Stimulated activated CD4-positive, alpha-beta T cell treated with anti-CD3 and anti-CD28 coated beads, Interleukin-15, amount 100 ng/mL, for 1 hour (primary cell): ENCODE measurements around the gene ESRRA.

Experiments
- DNase-seq, 2 donors: peaks; one replicate each; pipeline ENCODE4 v3.0.0-alpha.2; 2020; ENCODE audit warnings: low read depth in 1 of 2, low spot score in 1 of 2

ESRRA gene

GRCh38 chr11:64348383-64349024 is 43.2 kb downstream of the ESRRA start:
- DNase-seq: no peak

- DNase-seq: no peak
Measured at GRCh38 chr11:64349025-64349387, 43.7 kb downstream of the ESRRA start.

GRCh38 chr11:64349404-64349803 is 44.1 kb downstream of the ESRRA start:
- no peak for DNase-seq

DNA sequence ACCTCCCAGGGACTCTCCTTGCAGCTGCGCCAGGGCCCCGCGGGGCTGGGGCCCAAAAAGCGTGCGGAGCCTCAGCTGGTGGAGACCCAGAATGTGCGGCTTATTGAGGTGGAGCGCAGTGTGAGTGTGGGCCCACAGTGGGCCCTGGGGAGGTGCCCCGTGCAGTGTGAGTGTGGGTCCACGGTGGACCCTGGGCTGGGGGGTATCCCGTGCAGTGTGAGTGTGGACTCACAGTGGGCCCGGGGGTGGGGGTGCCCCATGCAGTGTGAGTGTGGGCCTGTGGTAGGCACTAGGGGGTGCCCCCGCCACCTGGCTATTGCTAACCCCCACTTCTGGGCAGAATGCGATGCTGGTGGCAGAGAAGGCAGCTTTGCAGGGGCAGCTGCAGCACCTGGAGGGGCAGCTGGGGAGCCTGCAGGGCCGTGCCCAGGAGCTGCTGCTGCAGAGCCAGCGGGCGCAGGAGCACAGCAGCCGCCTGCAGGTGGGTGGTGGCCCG is 45.9 kb downstream of the ESRRA start:
- no peak for DNase-seq

DNA sequence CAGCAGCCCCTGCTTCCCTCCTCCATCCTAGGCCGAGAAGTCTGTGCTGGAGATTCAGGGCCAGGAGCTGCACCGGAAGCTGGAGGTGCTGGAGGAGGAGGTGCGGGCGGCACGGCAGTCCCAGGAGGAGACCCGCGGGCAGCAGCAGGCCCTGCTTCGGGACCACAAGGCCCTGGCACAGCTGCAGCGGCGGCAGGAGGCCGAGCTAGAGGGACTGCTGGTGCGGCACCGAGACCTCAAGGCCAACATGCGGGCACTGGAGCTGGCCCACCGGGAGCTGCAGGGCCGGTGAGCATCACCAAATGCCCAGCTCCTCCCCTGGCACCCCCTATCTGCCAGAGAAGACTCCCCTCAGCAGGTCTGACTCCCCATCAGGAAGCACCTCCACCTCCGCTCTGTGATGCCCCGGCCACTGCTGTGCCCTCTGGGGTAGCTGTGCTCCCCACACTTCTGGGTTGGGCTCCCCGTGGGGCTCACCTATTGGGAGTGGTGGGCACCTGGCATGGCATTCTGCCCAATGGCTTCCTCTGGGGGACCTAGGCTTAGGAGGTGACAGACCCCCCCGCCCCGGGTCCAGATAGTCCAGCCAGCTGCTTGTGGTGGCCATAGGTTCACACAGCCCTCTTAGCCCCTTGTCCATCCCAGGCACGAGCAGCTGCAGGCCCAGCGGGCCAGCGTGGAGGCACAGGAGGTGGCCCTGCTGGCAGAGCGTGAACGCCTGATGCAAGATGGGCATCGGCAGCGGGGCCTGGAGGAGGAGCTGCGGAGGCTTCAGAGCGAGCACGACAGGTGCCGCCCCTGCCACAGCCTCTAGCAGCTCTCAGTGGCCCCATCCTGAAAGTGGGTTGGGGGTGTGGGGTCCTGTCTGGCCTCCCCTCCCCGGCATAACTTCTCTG is 47.0 kb downstream of the ESRRA start:
- DNase-seq: no peak

DNA sequence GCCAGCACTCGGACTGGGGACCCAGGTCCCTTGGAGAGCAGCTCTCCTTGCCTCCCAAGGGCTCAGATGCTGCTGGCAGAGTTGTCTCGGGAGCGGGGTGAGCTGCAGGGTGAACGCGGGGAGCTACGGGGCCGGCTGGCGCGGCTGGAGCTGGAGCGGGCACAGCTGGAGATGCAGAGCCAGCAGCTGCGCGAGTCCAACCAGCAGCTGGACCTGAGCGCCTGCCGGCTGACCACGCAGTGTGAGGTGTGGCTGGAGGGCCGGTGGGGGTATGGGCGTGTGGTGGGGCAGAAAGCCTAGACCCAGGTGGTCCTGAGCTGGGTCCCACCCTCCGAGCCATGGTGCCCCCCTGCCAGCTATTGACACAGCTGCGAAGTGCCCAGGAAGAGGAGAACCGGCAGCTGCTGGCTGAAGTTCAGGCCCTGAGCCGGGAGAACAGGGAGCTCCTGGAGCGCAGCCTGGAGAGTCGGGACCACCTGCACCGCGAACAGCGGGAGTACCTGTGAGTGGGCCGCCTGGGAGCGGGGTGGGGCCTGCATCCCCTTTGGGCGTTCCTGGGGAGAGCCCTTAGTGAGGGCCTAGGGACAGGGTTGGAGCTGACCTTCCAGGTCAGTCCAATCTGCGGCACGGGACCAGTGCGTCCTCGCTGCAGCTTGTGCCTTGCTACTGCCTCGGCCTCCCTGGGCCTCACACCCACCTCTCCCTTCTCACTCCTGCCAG is 47.8 kb downstream of the ESRRA start:
- DNase-seq: no peak

GRCh38 chr11:64353715-64354506 is 48.6 kb downstream of the ESRRA start:
- no peak for DNase-seq

- DNase-seq: no peak
Measured at GRCh38 chr11:64355078-64355940, 50.0 kb downstream of the ESRRA start.

- DNase-seq: no peak
Measured at GRCh38 chr11:64356498-64357411, 51.4 kb downstream of the ESRRA start.

- no peak for DNase-seq
Measured at GRCh38 chr11:64357446-64357845, 52.1 kb downstream of the ESRRA start.

- no peak for DNase-seq
Measured at GRCh38 chr11:64357904-64358535, 52.7 kb downstream of the ESRRA start.

GRCh38 chr11:64358536-64358906 is 53.2 kb downstream of the ESRRA start:
- DNase-seq: no peak

GRCh38 chr11:64358907-64359711 is 53.8 kb downstream of the ESRRA start, which contains the start of gene RPS6KA4:
TSS of gene RPS6KA4 (plus strand) at chr11:64359162. CDS start at chr11:64359236, 74 bp downstream.
- DNase-seq: peak in 1 of 2 donors; percentile 52

- DNase-seq: no peak
Measured at GRCh38 chr11:64359712-64360445, 54.6 kb downstream of the ESRRA start.

GRCh38 chr11:64360448-64360921 is 55.2 kb downstream of the ESRRA start:
- DNase-seq: no peak

- no peak for DNase-seq
Measured at GRCh38 chr11:64361659-64362058, 56.3 kb downstream of the ESRRA start.

DNA sequence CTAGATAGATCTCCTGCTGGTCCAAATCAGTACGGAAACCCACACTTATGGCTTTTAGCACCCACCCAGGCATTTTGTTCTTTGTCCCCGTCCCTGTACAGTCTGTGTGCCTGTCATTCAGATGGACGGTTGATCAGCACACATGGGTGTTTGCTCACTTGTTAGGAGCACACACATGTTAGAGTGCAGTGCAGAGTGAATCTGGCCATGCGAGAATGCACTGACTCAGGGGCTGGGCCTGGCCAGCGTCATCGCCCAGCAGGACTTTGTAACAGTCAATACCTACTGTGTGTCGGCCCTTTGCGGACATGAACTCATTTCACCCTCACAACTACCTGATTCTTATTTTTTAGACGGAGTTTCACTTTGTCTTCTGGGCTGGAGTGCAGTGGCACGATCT is 57.0 kb downstream of the ESRRA start:
- no peak for DNase-seq
